ENCODE results near the gene PRRC2B.

DNA sequence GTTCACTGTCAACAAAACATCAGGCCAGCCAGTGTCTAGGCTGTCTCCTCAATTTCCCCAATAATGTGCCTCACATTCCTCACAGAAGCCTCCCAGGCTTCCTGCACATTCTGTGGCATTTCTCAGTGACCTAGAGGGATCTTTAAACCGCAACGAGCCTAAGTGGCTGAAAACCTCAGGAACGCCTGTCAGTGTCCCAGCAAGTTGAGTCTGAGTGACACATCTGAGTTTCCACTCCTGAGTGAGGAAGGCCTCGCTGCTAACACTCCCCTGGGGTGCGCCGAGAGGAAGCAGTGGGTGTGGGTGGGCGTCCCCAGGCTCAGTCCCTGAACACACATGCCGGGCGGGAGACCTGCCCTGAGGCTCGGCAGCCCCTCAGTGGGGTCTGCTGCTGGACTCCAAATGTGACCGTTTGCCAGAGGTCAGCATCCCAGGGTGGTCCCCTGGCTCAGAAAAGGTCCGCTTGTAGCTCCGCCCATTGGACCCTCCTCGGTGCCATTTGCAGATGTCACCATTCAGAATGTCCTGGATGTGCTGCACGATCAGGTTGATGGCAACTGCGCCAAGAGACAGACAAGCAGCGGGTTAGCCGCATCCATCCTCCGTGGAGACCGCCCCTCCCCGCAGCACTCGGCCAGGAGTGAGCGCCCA lies 130.9 kb downstream of the PRRC2B start:
- TF ChIP-seq POLR2A (IDR thresholded peaks at IDR 0.05): no peak
- TF ChIP-seq, protein P1, sequence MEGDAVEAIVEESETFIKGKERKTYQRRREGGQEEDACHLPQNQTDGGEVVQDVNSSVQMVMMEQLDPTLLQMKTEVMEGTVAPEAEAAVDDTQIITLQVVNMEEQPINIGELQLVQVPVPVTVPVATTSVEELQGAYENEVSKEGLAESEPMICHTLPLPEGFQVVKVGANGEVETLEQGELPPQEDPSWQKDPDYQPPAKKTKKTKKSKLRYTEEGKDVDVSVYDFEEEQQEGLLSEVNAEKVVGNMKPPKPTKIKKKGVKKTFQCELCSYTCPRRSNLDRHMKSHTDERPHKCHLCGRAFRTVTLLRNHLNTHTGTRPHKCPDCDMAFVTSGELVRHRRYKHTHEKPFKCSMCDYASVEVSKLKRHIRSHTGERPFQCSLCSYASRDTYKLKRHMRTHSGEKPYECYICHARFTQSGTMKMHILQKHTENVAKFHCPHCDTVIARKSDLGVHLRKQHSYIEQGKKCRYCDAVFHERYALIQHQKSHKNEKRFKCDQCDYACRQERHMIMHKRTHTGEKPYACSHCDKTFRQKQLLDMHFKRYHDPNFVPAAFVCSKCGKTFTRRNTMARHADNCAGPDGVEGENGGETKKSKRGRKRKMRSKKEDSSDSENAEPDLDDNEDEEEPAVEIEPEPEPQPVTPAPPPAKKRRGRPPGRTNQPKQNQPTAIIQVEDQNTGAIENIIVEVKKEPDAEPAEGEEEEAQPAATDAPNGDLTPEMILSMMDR (IDR thresholded peaks at IDR 0.05): no peak
